ENCODE results near the gene EIF3B.
"Not testable (repeated sequence)": the region's sequence is repeated elsewhere in the genome, so short reads cannot be mapped to it uniquely, and the experiment has no call there.

Gene EIF3B

GRCh38 chr7:2321020-2321419 lies 33.6 kb upstream of the EIF3B start:
- Mint-ChIP-seq H3K27ac (no peak overlapping the region), H3K4me1 (ENCODE audit: low read depth) (peaks cover 26% of the 10 kb centered on the region), H3K27me3 (no peaks in the 10 kb centered on the region), H3K9me3 (no peaks in the 10 kb centered on the region), H3K36me3 (ENCODE audit: low read depth) (no peaks in the 10 kb centered on the region), H3K4me3 (no peak overlapping the region)
- intact Hi-C loops (cut with micrococcal nuclease), result no loop called here

- no peaks in the 10 kb centered on the region for H3K36me3 Mint-ChIP-seq (ENCODE audit: low read depth)
- intact Hi-C loops (cut with micrococcal nuclease), result no loop called here
- H3K27me3 Mint-ChIP-seq, result no peaks in the 10 kb centered on the region
- peaks cover 41% of the 10 kb centered on the region for H3K4me1 Mint-ChIP-seq (ENCODE audit: low read depth)
- peak overlapping the region; percentile 41 for H3K4me3 Mint-ChIP-seq
- no peaks in the 10 kb centered on the region for H3K9me3 Mint-ChIP-seq
- peak overlapping the region; percentile 98 for H3K27ac Mint-ChIP-seq
Observed at GRCh38 chr7:2325162-2325561, 29.5 kb upstream of the EIF3B start.

GRCh38 chr7:2326951-2327350 lies 27.7 kb upstream of the EIF3B start:
- Mint-ChIP-seq H3K27ac (peak overlapping the region; percentile 98), H3K4me1 (ENCODE audit: low read depth) (peaks cover 51% of the 10 kb centered on the region), H3K9me3 (no peaks in the 10 kb centered on the region), H3K36me3 (ENCODE audit: low read depth) (no peaks in the 10 kb centered on the region), H3K4me3 (peak overlapping the region; percentile 17), H3K27me3 (no peaks in the 10 kb centered on the region)
- intact Hi-C loops (cut with micrococcal nuclease), result loop anchor here (2.0 kb wide), 1 partner anchor 14 kb away; no protein-coding TSS in a partner anchor

GRCh38 chr7:2330493-2330892 lies 24.1 kb upstream of the EIF3B start:
- H3K4me3 Mint-ChIP-seq, result no peak overlapping the region
- H3K9me3 Mint-ChIP-seq, result no peaks in the 10 kb centered on the region
- H3K36me3 Mint-ChIP-seq (ENCODE audit: low read depth), result no peaks in the 10 kb centered on the region
- intact Hi-C loops (cut with micrococcal nuclease), result no loop called here
- peaks cover 43% of the 10 kb centered on the region for H3K4me1 Mint-ChIP-seq (ENCODE audit: low read depth)
- H3K27me3 Mint-ChIP-seq, result no peaks in the 10 kb centered on the region
- peak overlapping the region; percentile 65 for H3K27ac Mint-ChIP-seq

- no peaks in the 10 kb centered on the region for H3K27me3 Mint-ChIP-seq
- no peaks in the 10 kb centered on the region for H3K9me3 Mint-ChIP-seq
- H3K4me1 Mint-ChIP-seq (ENCODE audit: low read depth), result peaks cover 44% of the 10 kb centered on the region
- H3K4me3 Mint-ChIP-seq, result no peak overlapping the region
- H3K27ac Mint-ChIP-seq, result peak overlapping the region; percentile 81
- intact Hi-C loops (cut with micrococcal nuclease), result no loop called here
- H3K36me3 Mint-ChIP-seq (ENCODE audit: low read depth), result no peaks in the 10 kb centered on the region
Observed at GRCh38 chr7:2331707-2332106, 22.9 kb upstream of the EIF3B start.

GRCh38 chr7:2332606-2333231 lies 21.9 kb upstream of the EIF3B start:
- peak overlapping the region; percentile 81 for H3K27ac Mint-ChIP-seq
- not testable (repeated sequence) for H3K27me3 Mint-ChIP-seq

GRCh38 chr7:2336626-2337299 lies 17.9 kb upstream of the EIF3B start:
- Mint-ChIP-seq H3K36me3 (ENCODE audit: low read depth) (no peaks in the 10 kb centered on the region), H3K27ac (no peak overlapping the region), H3K4me3 (no peak overlapping the region), H3K27me3 (no peaks in the 10 kb centered on the region), H3K4me1 (ENCODE audit: low read depth) (peaks cover 27% of the 10 kb centered on the region), H3K9me3 (no peaks in the 10 kb centered on the region)
- intact Hi-C loops (cut with micrococcal nuclease), result no loop called here

More at GRCh38 chr7:2332606-2333231, 21.9 kb upstream of the EIF3B start:
- H3K4me3 Mint-ChIP-seq; intact Hi-C loops (cut with micrococcal nuclease); H3K36me3 Mint-ChIP-seq (ENCODE audit: low read depth); H3K9me3 Mint-ChIP-seq: not testable (repeated sequence)
- H3K4me1 Mint-ChIP-seq (ENCODE audit: low read depth), result peaks cover 43% of the 10 kb centered on the region

- H3K4me3 Mint-ChIP-seq, result peak overlapping the region; percentile 56
- intact Hi-C loops (cut with micrococcal nuclease), result loop anchor here (1.0 to 5.0 kb wide), 3 partner anchors 41 to 768 kb away; no protein-coding TSS in a partner anchor
- H3K9me3 Mint-ChIP-seq; H3K27me3 Mint-ChIP-seq; H3K36me3 Mint-ChIP-seq (ENCODE audit: low read depth): not testable (repeated sequence)
- H3K27ac Mint-ChIP-seq, result peak overlapping the region; percentile 84
- H3K4me1 Mint-ChIP-seq (ENCODE audit: low read depth), result peaks cover 15% of the 10 kb centered on the region
Observed at GRCh38 chr7:2347351-2348063, 7.1 kb upstream of the EIF3B start.

- intact Hi-C loops (cut with micrococcal nuclease), result loop anchor here (5.0 to 10.0 kb wide), 3 partner anchors 55 to 685 kb away; partner anchors contain the start of genes CHST12 and MAD1L1
- H3K36me3 Mint-ChIP-seq (ENCODE audit: low read depth), result peaks cover 8% of the 10 kb centered on the region
- peak overlapping the region; percentile 42 for H3K27ac Mint-ChIP-seq
- no peaks in the 10 kb centered on the region for H3K9me3 Mint-ChIP-seq
- H3K4me1 Mint-ChIP-seq (ENCODE audit: low read depth), result peaks cover 21% of the 10 kb centered on the region
- H3K27me3 Mint-ChIP-seq, result no peaks in the 10 kb centered on the region
- no peak overlapping the region for H3K4me3 Mint-ChIP-seq
Observed at GRCh38 chr7:2350055-2350454, 4.6 kb upstream of the EIF3B start.

- Mint-ChIP-seq H3K9me3 (no peaks in the 10 kb centered on the region), H3K36me3 (ENCODE audit: low read depth) (peaks cover 15% of the 10 kb centered on the region), H3K27ac (no peak overlapping the region), H3K27me3 (no peaks in the 10 kb centered on the region), H3K4me3 (no peak overlapping the region), H3K4me1 (ENCODE audit: low read depth) (peaks cover 18% of the 10 kb centered on the region)
- intact Hi-C loops (cut with micrococcal nuclease), result loop anchor here (5.0 to 10.0 kb wide), 3 partner anchors 54 to 686 kb away; partner anchors contain the start of genes CHST12 and MAD1L1
Observed at GRCh38 chr7:2350861-2351260, 3.8 kb upstream of the EIF3B start.

- peak overlapping the region; percentile 100 for H3K27ac Mint-ChIP-seq
- peak overlapping the region; percentile 87 for H3K4me3 Mint-ChIP-seq
- peaks cover 19% of the 10 kb centered on the region for H3K4me1 Mint-ChIP-seq (ENCODE audit: low read depth)
- H3K36me3 Mint-ChIP-seq (ENCODE audit: low read depth), result peaks cover 31% of the 10 kb centered on the region
- H3K27me3 Mint-ChIP-seq, result no peaks in the 10 kb centered on the region
- intact Hi-C loops (cut with micrococcal nuclease), result loop anchor here (5.0 to 10.0 kb wide), 3 partner anchors 51 to 689 kb away; partner anchors contain the start of genes CHST12 and MAD1L1
- H3K9me3 Mint-ChIP-seq, result no peaks in the 10 kb centered on the region
Observed at GRCh38 chr7:2353113-2353935, 1.3 kb upstream of the EIF3B start.

- H3K27me3 Mint-ChIP-seq, result no peaks in the 10 kb centered on the region
- H3K4me3 Mint-ChIP-seq, result peak overlapping the region; percentile 87
- H3K36me3 Mint-ChIP-seq (ENCODE audit: low read depth), result peaks cover 36% of the 10 kb centered on the region
- peaks cover 23% of the 10 kb centered on the region for H3K4me1 Mint-ChIP-seq (ENCODE audit: low read depth)
- H3K27ac Mint-ChIP-seq, result peak overlapping the region; percentile 100
- no peaks in the 10 kb centered on the region for H3K9me3 Mint-ChIP-seq
- intact Hi-C loops (cut with micrococcal nuclease), result loop anchor here (5.0 to 10.0 kb wide), 3 partner anchors 51 to 689 kb away; partner anchors contain the start of genes CHST12 and MAD1L1
Observed at GRCh38 chr7:2353936-2354185, 766 bp upstream of the EIF3B start.

GRCh38 chr7:2354939-2355704 lies 495 bp downstream of the EIF3B start:
- Mint-ChIP-seq H3K9me3 (no peaks in the 10 kb centered on the region), H3K27me3 (no peaks in the 10 kb centered on the region), H3K4me1 (ENCODE audit: low read depth) (peaks cover 35% of the 10 kb centered on the region), H3K4me3 (peak overlapping the region; percentile 87), H3K36me3 (ENCODE audit: low read depth) (peaks cover 48% of the 10 kb centered on the region), H3K27ac (peak overlapping the region; percentile 100)
- intact Hi-C loops (cut with micrococcal nuclease), result loop anchor here (5.0 to 10.0 kb wide), 3 partner anchors 50 to 690 kb away; partner anchors contain the start of genes CHST12 and MAD1L1

All from dendritic cell treated with granulocyte-macrophage colony-stimulating factor and Interleukin-4, amounts not matched to agents 40 ng/mL and 50 ng/mL, for 4 days (primary cell).